GM19395 (cell line): ENCODE results near the gene CELA2A.
"Not testable (repeated sequence)": the region's sequence is repeated elsewhere in the genome, so short reads cannot be mapped to it uniquely, and the experiment has no call there.

Source experiments
- ATAC-seq: cut with Tn5 transposase; IDR thresholded peaks from one replicate; pipeline ENCODE4 v1.9.1; 2021; ENCODE audit warnings: mild to moderate bottlenecking, moderate library complexity; ENCODE audit not compliant: unreplicated experiment

Gene CELA2A

DNA sequence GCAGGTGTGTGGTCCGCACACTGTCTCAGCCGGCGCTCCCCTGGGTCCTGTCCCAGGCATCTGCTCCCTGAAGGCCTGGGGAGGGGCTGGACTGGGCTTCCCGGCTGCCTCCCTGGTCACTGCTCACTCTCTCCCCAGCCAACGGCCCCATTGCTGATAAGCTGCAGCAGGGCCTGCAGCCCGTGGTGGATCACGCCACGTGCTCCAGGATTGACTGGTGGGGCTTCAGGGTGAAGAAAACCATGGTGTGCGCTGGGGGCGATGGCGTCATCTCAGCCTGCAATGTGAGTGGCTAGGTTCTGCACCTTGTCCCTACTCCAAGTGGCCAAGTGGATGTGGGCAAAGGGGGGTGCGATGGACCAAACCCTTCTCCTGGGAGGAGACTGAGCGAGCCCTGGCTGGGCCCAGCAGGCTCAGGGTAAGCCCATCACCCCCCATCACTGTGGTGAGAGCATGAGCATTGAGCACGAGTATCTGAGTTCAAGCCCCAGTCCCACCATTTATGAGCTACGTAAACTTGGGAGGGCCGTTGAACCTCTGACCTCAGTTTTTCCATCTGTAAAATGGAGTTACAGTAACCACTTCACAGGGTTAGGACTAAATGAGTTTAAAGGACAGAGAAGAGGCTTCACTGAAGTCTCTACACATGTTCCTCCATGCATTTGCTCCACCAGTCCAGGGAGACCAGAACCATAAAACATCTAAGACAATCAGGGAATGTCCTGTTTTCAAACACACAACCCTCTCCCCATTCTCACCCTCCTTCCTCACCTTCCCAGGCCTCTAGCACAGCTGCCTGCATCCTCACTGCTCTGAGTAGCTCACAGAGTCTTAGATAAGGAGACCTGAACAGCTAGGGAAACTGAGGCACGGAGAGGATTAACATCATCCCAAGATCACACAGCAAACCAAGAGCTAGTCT, 11.8 kb upstream of the CELA2A start:
- ATAC-seq = no peak

DNA sequence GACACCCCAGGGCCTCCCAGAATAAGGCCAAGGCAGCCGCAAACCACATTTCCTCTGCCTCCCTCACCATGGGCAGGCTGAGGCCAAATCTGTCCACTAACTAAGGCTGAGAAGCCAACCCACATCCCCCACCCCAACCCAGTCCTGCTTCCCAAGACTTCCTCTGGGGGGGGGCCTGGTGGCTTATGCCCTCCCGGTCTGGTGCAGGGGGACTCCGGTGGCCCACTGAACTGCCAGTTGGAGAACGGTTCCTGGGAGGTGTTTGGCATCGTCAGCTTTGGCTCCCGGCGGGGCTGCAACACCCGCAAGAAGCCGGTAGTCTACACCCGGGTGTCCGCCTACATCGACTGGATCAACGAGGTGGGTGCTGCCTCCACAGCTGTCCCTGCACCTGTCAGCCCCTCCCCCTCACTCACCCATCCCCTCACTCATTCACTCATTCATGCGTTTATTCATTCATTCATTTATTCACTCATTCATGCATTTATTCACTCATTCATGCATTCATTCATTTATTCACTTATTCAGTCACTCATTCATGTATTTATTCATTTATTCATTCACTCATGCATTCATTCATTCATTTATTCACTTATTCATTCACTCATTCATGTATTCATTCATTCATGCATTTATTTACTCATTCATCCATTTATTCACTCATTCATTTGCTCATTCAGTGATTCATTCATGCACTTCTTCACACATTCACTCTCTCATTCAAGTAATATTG, 11.0 kb upstream of the CELA2A start:
- no peak for ATAC-seq

DNA sequence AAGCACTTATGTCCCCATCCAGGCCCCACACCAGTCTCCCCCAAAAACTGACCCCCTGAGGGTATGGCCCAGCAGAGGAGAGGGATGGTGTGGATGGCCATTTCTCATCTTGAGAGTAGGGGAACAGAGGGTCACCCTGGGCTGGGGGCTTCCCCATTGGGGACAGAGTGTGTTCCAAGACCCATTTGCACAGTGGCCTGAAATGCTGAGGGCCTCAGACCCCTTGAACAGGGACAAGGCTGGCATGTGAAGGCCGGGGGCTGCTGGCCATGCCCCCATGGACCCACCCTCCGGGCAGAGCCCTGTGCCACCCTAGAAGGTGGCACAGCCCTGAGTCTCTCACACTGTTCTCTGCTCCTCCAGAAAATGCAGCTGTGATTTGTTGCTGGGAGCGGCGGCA, 10.3 kb upstream of the CELA2A start:
- no peak for ATAC-seq

DNA sequence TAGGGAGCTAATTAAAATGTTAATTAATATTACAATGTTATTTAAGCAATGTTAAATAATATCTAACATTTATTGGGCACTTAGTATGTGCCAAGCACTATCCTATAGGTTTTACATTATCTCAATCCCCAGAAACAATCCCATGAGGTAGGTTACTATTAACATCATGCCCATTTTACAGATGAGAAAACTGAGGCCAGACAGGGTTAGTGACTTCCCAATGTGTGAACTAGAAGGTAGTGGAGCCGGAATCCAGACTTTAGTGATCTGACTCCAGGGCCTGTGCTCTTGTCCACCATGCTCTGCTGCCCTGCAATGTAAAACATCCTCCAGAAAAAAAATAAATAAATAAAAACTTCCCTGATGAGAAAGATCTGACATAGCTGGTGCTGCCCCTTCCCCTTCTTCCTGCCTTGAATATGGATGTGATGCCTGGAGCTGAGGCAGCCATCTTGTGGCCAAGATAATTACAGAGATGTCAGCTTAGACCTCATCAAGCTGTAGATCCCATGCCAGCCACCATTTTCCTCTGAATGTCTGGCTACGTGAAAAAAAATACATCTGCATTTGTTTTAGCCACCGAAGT, 7.6 kb upstream of the CELA2A start:
- no peak for ATAC-seq

DNA sequence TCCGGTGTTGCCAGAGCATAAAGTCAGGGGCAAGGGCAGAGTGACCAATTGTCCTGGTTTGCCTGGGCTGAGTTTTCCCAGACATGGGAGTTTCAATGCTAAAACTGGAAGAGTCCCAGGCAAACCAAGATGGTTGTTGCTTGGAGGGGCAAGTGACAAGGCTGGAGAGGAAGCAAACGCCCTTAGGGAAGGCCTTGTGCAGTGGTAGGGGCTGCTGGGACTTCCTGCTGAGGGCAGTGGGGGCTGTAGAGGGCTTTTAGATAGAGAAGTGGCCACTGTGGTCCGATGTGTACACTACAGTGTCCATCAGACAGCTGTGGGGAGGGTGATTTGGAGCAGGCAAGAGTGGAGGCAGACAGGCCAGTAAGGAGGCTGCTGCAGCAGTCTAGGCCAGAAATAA, 7.0 kb upstream of the CELA2A start:
- ATAC-seq = no peak

DNA sequence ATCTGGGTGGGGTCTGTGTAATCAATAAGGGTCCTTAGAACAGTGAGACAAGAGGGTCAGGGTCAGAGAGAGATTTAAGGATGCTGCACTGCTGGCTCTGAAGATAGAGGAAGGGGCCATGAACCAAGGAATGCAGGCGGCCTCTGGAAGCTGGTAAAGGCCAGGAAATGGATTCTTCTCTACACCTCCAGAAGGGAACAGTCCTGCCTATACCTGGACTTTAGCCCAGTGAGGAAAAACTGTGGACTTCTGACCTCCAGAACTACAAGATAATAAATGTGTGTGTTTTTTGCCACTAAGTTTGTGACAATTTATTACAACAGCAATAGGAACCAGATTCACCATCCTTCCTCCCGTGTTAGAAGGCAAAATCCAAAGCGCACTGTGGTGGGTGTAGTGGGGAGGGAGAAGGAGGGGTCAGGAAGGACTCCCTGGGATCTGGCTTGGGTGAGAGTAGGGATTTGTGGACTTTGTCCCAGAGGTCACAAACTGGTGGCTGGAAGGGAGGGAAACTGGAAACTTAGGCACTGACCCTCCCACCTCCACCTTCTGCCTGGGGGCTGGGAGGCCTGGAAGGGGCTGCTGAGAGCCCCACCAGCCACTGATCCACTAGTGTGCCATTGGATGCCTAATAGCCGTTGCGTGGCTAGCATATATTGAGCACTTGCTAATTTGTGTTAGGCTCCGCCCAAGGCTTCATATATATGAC, 5.4 kb upstream of the CELA2A start:
- ATAC-seq = no peak

DNA sequence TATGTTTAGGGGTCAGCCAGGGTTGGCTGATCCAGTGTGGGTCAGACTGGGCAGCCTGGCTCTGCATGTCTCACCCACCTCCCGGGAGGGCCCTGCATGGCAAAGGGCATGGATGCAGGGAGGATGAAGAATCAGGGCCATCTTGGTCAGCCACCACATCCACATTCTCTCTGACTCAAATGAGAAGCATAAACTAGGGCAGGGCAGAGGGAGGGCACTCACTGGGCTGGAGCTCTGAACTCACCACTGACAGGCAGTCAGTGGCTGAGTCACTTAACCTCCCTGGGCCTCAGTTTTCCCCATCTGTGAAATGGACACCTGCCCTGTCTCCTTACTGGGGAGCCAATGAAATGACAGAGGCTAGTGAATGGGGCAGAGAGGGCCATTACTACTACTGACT, 4.3 kb upstream of the CELA2A start:
- no peak for ATAC-seq

DNA sequence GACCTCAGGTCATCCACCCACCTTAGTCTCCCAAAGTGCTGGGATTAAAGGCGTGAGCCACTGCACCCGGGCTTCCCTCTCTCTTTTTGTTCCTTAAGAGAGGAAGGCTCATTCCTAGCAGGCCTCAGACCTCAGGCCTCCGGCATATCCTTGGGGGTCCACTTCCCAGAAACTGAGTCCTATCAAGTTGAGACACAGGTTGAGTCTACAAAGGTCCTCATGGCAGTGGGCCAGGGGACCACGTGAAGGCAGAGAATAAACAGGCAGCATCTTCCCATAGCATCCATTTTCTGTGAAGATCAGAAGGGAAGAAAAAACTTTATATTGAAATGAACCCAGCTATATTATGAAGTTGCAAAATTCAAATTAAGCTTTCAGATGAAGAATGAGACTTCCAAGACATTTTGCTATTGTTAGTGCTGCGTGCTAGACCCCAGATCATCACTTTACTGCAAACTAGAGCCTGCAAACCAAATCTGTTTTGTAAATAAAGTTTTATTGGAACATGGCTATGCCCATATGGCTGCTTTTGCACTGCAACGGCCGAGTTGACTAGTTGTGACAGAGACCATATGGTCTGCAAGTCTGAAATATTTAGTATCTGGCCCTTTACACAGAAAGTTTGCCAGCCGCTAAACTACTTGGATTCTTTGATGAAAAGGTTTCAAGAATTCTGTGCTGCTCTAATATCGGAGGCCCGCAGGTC, 3.5 kb upstream of the CELA2A start:
- ATAC-seq = no peak

DNA sequence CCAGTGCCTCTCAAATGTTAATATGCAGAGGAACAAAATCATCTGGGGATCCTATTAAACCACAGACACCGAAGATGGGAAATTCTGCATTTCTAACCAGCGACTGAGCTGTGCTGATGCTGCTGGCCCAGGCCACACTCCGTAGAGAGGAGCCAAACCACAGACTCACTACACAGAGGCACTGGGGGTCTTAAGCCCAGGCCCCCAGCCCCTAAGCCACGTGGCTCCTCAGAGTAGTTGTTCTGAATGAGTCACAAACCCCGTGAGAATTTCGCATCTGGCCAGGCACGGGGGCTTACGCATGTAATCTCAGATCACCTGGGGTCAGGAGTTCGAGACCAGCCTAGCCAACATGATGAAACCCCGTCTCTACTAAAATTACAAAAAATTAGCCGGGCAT, 2.8 kb upstream of the CELA2A start:
- ATAC-seq = no peak

DNA sequence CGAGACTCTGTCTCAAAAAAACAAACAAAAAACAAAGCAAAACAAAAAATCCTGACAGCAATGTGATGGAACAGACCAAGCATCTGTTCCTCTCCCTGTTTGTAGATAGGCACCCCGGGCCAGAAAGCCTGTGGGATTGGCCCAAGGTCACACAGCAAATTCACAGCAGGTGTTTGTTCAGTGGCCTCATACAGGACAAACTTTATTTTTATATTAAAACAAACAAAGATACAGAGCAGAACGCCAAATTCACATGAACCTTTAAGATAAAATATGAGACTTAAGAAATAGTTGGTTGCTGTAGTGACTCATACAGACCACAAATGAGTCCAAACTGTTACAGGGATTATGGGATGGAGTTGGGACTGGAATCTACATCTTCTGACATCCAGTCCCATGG, 2.3 kb upstream of the CELA2A start:
- no peak for ATAC-seq

DNA sequence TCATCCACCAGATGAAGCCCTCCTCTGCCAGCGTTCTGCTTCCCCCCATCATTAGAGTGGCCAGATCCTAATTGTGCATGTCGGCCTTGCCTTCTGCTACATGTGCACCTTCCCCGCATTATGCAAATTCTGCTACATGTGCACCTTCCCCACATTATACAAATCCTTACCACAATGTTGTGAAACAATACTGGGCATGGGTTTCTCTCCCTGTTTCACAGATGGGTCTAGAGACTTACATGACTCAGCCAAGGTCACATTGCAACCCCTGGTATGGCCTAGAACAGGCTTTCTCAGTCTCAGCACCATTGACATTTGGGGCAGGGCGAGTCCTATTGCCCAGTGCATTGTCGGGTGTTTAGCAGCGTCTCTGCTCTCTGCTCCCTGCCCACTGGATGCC, 1.0 kb upstream of the CELA2A start:
- ATAC-seq = no peak

DNA sequence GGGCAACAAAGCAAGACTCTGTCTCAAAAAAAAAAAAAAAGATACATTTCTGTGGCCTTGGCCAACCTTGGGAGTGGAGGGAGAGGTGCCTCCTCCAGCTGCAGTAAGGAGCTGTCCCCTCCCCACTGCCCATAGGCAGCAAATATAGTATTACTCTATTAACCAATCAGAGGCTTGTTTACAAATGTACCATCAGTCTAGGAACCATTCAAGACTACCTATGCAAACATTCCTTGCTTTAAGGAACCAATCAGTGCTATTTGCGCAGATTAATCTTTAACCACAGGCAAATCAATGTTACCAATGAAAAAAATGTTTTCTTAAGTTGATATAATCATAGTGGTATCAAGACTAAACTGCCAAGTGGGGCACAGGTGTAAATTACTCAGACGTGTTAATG, 1.1 kb downstream of the CELA2A start:
- ATAC-seq = no peak

DNA sequence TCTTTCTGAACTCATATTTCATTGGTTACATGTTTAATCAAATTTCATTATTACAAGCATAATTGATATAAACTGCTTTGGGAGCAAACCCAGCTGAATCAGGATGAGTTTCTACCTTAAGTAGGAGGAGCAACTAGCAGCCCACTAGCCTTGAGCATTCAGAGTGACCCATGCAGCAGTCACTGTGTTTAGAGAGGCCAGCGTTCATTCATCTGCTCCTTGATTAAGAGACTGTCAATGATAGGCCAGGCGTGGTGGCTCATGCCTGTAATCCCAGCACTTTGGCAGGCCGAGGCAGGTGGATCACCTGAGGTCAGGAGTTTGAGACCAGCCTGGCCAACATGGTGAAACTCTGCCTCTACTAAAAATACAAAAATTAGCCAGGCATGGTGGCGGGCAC, 1.9 kb downstream of the CELA2A start:
- not testable (repeated sequence) for ATAC-seq

DNA sequence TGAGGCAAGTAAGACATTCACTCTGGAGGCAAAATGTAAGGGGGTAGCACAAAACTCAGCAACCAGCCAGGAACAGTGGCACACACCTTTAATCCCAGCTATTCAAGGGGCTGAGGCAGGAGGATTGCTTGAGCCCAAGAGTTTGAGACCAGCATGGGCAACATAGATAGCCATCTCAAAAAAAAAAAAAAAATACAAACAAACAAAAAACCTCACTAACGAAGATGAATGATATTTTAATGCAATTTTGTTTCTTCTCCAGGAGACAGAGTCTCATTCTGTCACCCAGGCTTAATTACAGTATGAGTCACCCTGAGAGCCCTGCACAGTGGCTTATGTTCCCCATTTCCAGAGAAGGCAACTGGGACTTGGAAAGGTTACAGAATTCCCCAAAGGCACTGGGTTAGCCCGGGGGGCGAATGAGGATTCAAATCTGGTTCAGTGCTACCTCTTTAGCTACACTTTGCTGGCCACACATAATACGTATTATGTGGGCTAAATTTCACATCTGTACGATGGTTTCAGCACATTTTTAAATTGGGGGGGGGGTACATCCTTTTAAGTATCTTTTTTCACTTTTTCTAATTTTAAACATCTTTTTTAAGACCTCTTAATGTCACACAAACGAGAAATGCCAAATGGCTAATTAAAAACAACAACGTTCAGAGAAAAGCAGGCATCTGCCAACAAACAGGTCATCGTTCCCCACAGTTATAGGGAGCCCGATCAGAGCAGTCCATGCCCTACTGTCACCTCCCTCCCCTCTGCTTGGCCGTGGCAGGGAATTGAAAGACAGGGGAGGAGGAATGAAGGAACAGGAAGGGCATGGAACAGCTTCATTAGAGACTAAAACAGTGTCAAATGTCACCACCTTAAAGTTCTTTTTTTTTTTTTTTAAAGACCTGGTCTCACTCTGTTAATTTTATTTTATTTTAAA, 3.5 kb downstream of the CELA2A start:
- no peak for ATAC-seq

DNA sequence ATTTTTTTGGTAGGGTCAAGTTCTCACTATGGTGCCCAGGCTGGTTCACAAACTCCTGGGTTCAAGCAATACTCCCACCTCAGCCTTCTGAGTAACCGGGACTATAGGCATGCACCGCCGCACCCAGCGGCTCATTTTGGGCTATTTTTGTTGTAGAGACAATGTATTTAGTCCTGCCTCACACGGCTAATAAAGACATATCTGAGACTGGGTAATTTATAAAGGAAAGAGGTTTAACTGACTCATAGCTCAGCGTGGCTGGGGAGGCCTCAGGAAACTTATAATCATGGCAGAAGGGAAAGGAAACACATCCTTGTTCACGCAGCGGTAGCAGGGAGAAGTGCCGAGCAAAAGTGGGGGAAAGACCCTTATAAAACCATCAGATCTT, 4.2 kb downstream of the CELA2A start:
- ATAC-seq = no peak

DNA sequence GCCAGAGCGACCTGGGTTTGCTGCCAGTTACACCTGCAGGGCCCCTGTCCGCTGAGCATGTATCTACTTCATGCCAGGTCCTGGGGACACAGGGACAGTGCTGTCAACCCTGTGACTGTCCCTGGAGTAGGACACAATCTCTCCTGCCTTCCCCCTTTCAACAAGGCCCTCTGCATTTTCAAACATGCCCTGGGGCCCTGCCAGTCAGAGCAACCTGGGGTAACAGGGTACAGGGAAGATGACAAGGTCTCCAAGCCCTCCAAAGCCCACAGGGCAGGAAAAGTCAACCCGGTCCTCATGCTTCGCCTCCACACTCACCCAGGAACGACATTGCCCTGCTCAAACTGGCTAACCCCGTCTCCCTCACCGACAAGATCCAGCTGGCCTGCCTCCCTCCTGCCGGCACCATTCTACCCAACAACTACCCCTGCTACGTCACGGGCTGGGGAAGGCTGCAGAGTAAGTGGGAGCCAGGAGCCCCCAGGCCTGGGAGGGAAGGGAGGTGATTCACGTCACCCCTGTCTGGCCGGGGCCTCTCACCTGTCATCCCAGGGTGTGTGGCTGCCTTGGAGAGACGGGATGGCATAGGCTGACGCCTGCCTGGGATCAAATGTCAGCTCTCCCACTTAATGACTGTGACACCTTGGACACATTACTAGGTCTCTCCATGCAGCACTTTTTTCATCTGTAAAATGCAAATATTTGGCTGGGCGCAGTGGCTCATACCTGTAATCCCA, 6.7 kb downstream of the CELA2A start:
- ATAC-seq = not testable (repeated sequence)

DNA sequence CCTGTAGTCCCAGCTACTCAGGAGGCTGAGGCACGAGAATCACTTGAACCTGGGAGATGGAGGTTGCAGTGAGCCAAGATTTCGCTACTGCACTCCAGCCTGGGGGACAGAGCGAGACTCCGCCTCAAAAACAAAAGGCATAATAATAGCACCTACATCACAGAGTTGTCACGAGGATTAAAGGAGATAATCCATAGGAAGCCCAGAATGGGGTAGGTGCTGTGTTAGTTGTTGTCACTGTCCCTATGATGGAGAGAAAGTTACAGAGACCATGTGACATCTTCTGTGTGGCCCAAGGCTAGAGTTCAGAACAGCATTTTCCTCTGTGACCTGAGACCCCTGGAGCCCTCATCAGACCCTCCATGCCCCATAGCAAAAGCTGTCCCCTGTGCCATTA, 7.4 kb downstream of the CELA2A start:
- not testable (repeated sequence) for ATAC-seq

DNA sequence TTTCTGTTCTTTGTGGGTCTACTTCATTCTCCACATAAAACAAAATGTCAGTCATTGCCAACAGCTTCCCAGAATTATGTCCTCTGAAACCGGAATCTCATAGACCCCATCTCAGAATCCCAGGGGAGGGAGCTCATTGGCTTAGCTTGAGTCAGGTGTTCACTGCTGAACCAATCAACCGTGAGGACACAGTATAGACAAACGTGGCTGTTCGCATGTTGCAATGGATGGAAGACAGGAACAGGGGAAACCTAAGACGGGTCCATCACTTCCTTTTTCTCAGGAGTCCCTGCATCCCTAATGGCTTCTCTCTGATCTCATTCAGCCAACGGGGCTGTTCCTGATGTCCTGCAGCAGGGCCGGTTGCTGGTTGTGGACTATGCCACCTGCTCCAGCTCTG, 9.1 kb downstream of the CELA2A start:
- no peak for ATAC-seq
